Adrenal gland (tissue), 5 donors: ENCODE results near the gene ANKRD2.

Experiments
- CTCF ChIP-seq, 6 experiments: fragments of 450-650 bp in 4 of 6; fragments of 200-600 bp in 2 of 6; sonication (generic) in 1 of 6; IDR thresholded peaks; 1 replicate in 5 of 6; 2 replicates in 1 of 6; pipeline versions ENCODE4 v1.5.1 to v1.8.0; 2016 to 2021; ENCODE audit warnings: antibody characterized with exemption in 6 of 6, mild to moderate bottlenecking in 2 of 6, moderate library complexity in 1 of 6
- POLR2A ChIP-seq, 2 donors: fragments of 450-650 bp; IDR thresholded peaks; one replicate each; pipeline ENCODE4 v1.6.1; 2017; ENCODE audit warnings: antibody characterized with exemption in 2 of 2, mild to moderate bottlenecking in 2 of 2, moderate library complexity in 1 of 2
- donor health status: DM: no; HTN: no; CAD: no.

GRCh38 chr10:97573021-97573420, 442 bp downstream of the ANKRD2 start:
- TF ChIP-seq CTCF (IDR thresholded peaks at IDR 0.05) (no peak), POLR2A (IDR thresholded peaks at IDR 0.05) (no peak)
